ENCODE measurements around the gene LSAMP. TPM values are rescaled to one million over a fixed set of nuclear protein-coding genes. Genes with fewer than 3 reads are reported as not detected.

LSAMP gene
- total and polyA plus RNA-seq, 2 of the 4 experiments (the other 2 are of a cell fraction): 7.9 to 8.0 TPM

DNA sequence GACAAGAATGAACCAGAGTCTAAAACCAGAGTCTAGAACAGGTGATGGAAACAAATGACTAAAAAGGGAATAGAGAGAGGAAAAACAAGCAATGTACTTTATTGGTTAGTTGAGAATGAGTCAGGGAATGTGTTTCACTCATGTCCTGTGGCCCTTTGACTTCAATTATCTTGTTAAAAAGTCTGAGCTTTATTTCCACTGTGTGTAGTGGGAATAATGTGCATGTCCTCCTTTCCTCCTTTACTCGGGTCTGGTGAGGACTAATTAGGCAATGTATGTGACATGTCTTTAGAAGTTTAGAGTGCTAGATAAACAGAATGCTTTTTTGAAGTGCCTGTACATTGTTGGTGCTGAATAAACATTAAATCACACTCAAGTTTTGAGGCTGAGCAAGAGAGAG lies 21.3 kb downstream of the LSAMP start:
- Histone ChIP-seq H3K4me2 (ENCODE audit: low read depth, low read length) (no peak overlapping the region; the same call in 1 of the 2 replicates), H3K23ac (ENCODE audit: low read depth, low read length) (peak overlapping the region; percentile 56; the same call in 1 of the 2 replicates), H3K56ac (ENCODE audit: extremely low read depth, insufficient read depth, low read length) (no peak overlapping the region), H4K8ac (ENCODE audit: low read depth in 2 of 2, low read length in 2 of 2) (no peak overlapping the region), H4K5ac (ENCODE audit: low read depth, low read length) (no peak overlapping the region), H3K79me1 (ENCODE audit: low read depth in 1 of 2, low read length in 2 of 2) (no peaks in the 10 kb centered on the region), H2BK20ac (ENCODE audit: low read depth, low read length) (no peak overlapping the region), H4K91ac (ENCODE audit: insufficient read depth, low read depth, low read length) (no peak overlapping the region), H3K9me1 (ENCODE audit: insufficient read depth, low read length) (no peaks in the 10 kb centered on the region), H3K9ac (ENCODE audit: low read depth, low read length) (no peak overlapping the region), H2BK5ac (ENCODE audit: low read depth, low read length, poor library complexity, severe bottlenecking) (no peak overlapping the region), H3K27ac (ENCODE audit: insufficient read depth, low read length) (no peak overlapping the region), H2AK9ac (replicated peaks; ENCODE audit: low read depth, low read length, poor library complexity) (no peak overlapping the region), H2AK5ac (ENCODE audit: low read depth, low read length) (no peak overlapping the region), H3K14ac (replicated peaks; ENCODE audit: low read depth, low read length) (no peak overlapping the region), H2AFZ (replicated peaks; ENCODE audit: low read length, poor library complexity) (no peak overlapping the region), H4K20me1 (ENCODE audit: insufficient read depth, low read length) (no peaks in the 10 kb centered on the region), H3K27me3 (ENCODE audit: control insufficient read depth, insufficient read depth, low read length) (no peaks in the 10 kb centered on the region), H3K4ac (ENCODE audit: low read depth, low read length) (no peak overlapping the region), H3K36me3 (ENCODE audit: control insufficient read depth, insufficient read depth, low read length) (no peaks in the 10 kb centered on the region), H2BK15ac (ENCODE audit: low read depth, low read length) (no peak overlapping the region), H3K9me3 (ENCODE audit: control insufficient read depth, insufficient read depth, low read length) (no peaks in the 10 kb centered on the region), H3K4me1 (ENCODE audit: control insufficient read depth, insufficient read depth, low read length) (no peaks in the 10 kb centered on the region; the same call in 1 of the 2 replicates), H2BK120ac (ENCODE audit: low read depth, low read length) (no peak overlapping the region), H3K18ac (ENCODE audit: low read depth, low read length) (no peak overlapping the region), H3K4me3 (ENCODE audit: insufficient read depth, low read depth, low read length) (no peak overlapping the region)
- dilution Hi-C loops (cut with HindIII; ENCODE audit: low sequenced_read_pairs, unreplicated experiment): no loop called here
- DNase-seq (peak; percentile 23), ATAC-seq (ENCODE audit: low read depth) (peak; percentile 61; the same call in 1 of the 2 replicates)
- no TSS peak for BruUV-seq (replicated peaks)
- in situ Hi-C loops (cut with MboI; ENCODE audit: low sequenced_read_pairs): no loop called here
- TF ChIP-seq RFX5 (IDR thresholded peaks at IDR 0.05; ENCODE audit: low read depth, low read length) (no peak), NFE2L2 (IDR thresholded peaks at IDR 0.05; ENCODE audit: low read depth, low read length) (no peak), ELK1 (IDR thresholded peaks at IDR 0.05; ENCODE audit: borderline replicate concordance, low read depth, low read length) (no peak), SMC3 (IDR thresholded peaks at IDR 0.05; ENCODE audit: low read depth, low read length) (no peak), CTCF (conservative IDR thresholded peaks at IDR 0.05; ENCODE audit: low read depth, low read length) (no peak), FOS (IDR thresholded peaks at IDR 0.05; ENCODE audit: low read depth, low read length) (no peak), MAZ (IDR thresholded peaks at IDR 0.05; ENCODE audit: borderline replicate concordance, low read depth, low read length) (no peak), CEBPB (IDR thresholded peaks at IDR 0.05; ENCODE audit: low read depth, low read length) (no peak), MXI1 (IDR thresholded peaks at IDR 0.05; ENCODE audit: borderline replicate concordance, low read depth, low read length) (no peak)
- TF ChIP-seq, protein P1, sequence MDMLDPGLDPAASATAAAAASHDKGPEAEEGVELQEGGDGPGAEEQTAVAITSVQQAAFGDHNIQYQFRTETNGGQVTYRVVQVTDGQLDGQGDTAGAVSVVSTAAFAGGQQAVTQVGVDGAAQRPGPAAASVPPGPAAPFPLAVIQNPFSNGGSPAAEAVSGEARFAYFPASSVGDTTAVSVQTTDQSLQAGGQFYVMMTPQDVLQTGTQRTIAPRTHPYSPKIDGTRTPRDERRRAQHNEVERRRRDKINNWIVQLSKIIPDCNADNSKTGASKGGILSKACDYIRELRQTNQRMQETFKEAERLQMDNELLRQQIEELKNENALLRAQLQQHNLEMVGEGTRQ (IDR thresholded peaks at IDR 0.05; ENCODE audit: low read depth, low read length): no peak
- intact Hi-C loops (cut with micrococcal nuclease): no loop called here
- POLR2A ChIA-PET (ENCODE audit: unreplicated experiment): interaction anchor here (0.6 kb wide), 1 partner anchor 1344 kb away, joined by 5 read pairs; no protein-coding TSS in a partner anchor
- CTCF ChIA-PET: no interaction called here
- no CpG with 5 or more reads among the region's 1 CpG for WGBS, 2 experiments (ENCODE audit: extremely low coverage in 2 of 2, insufficient read length in 1 of 2)
